ENCODE results near the gene ATG2A.

Gene ATG2A

DNA sequence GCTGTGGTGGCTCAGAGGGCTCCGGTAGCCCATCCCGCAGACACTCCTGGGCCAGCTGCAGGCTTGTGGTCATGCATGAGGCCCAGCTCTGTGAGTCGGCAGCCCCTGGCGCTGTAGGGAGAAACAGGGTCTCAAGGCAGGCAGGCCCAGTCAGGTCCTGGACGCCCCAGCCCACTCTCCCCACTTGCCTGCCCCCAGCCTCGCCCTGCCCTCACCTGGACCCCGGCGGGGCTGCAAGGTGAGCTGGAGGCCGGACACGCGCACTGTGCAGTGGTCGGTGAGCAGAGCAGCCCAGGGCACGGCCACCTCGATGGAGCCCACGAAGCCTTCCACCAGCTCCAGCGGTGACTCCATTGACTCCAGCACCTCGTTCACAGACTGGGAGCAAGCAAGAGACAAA lies 2.9 kb downstream of the ATG2A start:
- no peak overlapping the region for H3K27ac ChIP-seq (ENCODE audit: low read depth, low read length)
- no peak overlapping the region for H2AFZ ChIP-seq (ENCODE audit: low read length, unreplicated experiment)
- peaks cover 10% of the 10 kb centered on the region for H3K79me2 ChIP-seq (ENCODE audit: control insufficient read depth, insufficient read depth, low read length, unreplicated experiment)
- no peaks in the 10 kb centered on the region for H3K36me3 ChIP-seq (ENCODE audit: insufficient read depth, low read length)
- H3K27me3 ChIP-seq (ENCODE audit: insufficient read depth, low read length) = no peaks in the 10 kb centered on the region
- H3K4me1 ChIP-seq (ENCODE audit: control insufficient read depth, insufficient read depth, low read length, unreplicated experiment) = no peaks in the 10 kb centered on the region
- no peak overlapping the region for H3K4me3 ChIP-seq (ENCODE audit: low read depth, low read length)

DNA sequence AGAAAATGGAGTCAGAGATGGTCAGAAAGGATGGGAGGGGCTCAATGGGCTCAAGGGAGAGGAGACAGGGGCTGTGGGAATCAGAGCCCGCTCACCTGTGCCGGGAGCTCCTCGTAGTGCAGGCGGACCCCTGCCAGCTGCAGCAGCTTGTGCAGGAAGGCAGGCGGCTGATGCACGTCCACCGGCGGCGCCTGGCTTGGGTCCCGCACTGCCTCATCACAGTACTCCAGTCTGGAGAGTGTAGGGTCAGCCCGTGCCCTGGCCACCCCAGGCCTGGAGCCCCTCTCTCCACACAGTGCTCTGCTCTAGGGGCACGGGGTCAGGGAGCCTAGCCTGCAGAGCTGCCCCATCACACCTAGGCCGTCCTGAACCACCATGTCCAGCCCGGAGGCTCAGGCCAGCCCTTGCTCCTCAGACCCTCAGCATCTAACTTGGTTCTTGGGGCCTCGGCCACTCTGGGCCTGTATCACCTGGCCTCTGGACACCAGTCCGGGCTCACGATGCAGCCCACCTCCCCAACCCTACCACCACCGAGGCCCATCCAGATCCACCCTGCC lies 3.8 kb downstream of the ATG2A start:
- H3K79me2 ChIP-seq (ENCODE audit: control insufficient read depth, insufficient read depth, low read length, unreplicated experiment) = peaks cover 10% of the 10 kb centered on the region
- no peaks in the 10 kb centered on the region for H3K36me3 ChIP-seq (ENCODE audit: insufficient read depth, low read length)
- H3K27ac ChIP-seq (ENCODE audit: low read depth, low read length) = no peak overlapping the region
- H2AFZ ChIP-seq (ENCODE audit: low read length, unreplicated experiment) = no peak overlapping the region
- no peaks in the 10 kb centered on the region for H3K4me1 ChIP-seq (ENCODE audit: control insufficient read depth, insufficient read depth, low read length, unreplicated experiment)
- no peak overlapping the region for H3K4me3 ChIP-seq (ENCODE audit: low read depth, low read length)
- no peaks in the 10 kb centered on the region for H3K27me3 ChIP-seq (ENCODE audit: insufficient read depth, low read length)

DNA sequence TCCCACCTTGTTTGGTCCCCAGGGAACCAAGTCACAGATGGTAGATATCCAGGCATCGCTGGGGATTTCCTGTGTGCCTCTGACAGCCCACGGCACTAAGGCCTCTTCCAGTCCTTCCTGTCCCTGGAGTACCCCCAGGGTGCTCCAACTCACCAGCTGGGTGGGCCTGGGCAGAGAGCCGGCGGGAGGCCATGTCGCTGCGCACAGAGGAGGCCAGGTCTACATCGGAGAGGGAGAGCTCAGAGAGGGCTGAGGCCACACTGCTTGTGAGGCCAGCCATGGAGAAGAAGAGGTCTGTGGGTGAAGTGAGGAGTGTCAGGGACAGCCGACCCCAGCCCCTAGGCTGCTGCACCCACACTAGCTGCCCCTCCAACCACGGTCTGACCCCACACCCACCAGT lies 5.3 kb downstream of the ATG2A start:
- Histone ChIP-seq H3K79me2 (ENCODE audit: control insufficient read depth, insufficient read depth, low read length, unreplicated experiment) (peaks cover 9% of the 10 kb centered on the region), H3K4me3 (ENCODE audit: low read depth, low read length) (no peak overlapping the region), H3K27ac (ENCODE audit: low read depth, low read length) (no peak overlapping the region), H3K36me3 (ENCODE audit: insufficient read depth, low read length) (no peaks in the 10 kb centered on the region), H3K4me1 (ENCODE audit: control insufficient read depth, insufficient read depth, low read length, unreplicated experiment) (no peaks in the 10 kb centered on the region), H2AFZ (ENCODE audit: low read length, unreplicated experiment) (no peak overlapping the region), H3K27me3 (ENCODE audit: insufficient read depth, low read length) (no peaks in the 10 kb centered on the region)

DNA sequence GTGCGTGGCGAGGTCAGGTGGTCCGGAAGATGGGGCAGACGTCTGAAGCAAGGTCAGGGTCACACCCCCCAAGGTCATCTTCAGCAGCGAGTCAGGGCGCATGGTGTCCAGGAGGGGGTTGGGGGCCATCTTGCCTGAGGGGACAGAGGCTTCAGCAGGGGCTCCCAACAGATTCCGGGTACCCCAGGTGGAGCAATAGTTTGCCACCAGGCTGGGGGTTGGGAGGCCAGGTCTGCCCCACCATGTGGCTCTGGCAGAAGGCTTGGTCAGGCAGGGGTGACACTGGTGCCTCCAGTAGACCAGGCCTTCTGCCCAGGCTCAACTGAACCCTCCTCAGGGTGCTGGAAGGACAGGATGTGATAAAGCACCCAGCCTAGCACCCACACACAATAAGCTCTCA lies 5.9 kb downstream of the ATG2A start:
- H3K79me2 ChIP-seq (ENCODE audit: control insufficient read depth, insufficient read depth, low read length, unreplicated experiment) = peaks cover 4% of the 10 kb centered on the region
- no peak overlapping the region for H3K4me3 ChIP-seq (ENCODE audit: low read depth, low read length)
- no peaks in the 10 kb centered on the region for H3K36me3 ChIP-seq (ENCODE audit: insufficient read depth, low read length)
- no peaks in the 10 kb centered on the region for H3K27me3 ChIP-seq (ENCODE audit: insufficient read depth, low read length)
- no peak overlapping the region for H3K27ac ChIP-seq (ENCODE audit: low read depth, low read length)
- no peak overlapping the region for H2AFZ ChIP-seq (ENCODE audit: low read length, unreplicated experiment)
- no peaks in the 10 kb centered on the region for H3K4me1 ChIP-seq (ENCODE audit: control insufficient read depth, insufficient read depth, low read length, unreplicated experiment)

DNA sequence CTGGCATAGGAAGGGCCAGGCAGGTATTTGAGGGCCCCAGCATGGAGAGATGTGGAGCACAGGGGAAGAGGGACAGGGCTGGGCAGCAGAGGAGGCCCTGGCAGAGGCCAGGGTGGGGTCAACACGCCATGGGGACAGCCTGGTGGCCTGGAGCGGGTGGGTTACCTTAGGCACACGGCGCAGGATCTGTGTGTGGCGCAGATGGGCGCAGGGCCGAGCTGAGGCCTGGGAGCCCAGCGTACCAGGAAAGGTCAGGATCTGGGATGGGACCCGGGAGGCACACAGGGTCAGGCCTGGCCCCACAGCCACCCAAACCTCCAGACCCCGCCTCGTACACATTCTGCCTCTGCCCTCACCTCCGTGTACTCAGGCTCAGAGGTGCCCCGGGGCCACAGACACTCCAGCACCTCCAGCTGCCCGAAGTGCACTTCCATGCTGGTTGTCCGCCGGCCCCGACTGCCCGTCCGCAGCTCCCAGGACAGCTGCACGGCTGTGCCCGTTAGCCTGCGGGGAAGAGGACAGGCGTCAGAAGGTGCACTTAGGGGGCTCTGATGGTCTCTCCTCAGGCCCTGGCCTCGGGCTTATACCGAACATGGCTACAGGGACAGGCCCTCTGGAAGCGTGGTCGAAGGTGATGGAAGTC lies 6.4 kb downstream of the ATG2A start:
- H3K27ac ChIP-seq (ENCODE audit: low read depth, low read length) = no peak overlapping the region
- H2AFZ ChIP-seq (ENCODE audit: low read length, unreplicated experiment) = no peak overlapping the region
- H3K4me1 ChIP-seq (ENCODE audit: control insufficient read depth, insufficient read depth, low read length, unreplicated experiment) = no peaks in the 10 kb centered on the region
- H3K27me3 ChIP-seq (ENCODE audit: insufficient read depth, low read length) = no peaks in the 10 kb centered on the region
- no peak overlapping the region for H3K4me3 ChIP-seq (ENCODE audit: low read depth, low read length)
- peaks cover 3% of the 10 kb centered on the region for H3K79me2 ChIP-seq (ENCODE audit: control insufficient read depth, insufficient read depth, low read length, unreplicated experiment)
- no peaks in the 10 kb centered on the region for H3K36me3 ChIP-seq (ENCODE audit: insufficient read depth, low read length)

DNA sequence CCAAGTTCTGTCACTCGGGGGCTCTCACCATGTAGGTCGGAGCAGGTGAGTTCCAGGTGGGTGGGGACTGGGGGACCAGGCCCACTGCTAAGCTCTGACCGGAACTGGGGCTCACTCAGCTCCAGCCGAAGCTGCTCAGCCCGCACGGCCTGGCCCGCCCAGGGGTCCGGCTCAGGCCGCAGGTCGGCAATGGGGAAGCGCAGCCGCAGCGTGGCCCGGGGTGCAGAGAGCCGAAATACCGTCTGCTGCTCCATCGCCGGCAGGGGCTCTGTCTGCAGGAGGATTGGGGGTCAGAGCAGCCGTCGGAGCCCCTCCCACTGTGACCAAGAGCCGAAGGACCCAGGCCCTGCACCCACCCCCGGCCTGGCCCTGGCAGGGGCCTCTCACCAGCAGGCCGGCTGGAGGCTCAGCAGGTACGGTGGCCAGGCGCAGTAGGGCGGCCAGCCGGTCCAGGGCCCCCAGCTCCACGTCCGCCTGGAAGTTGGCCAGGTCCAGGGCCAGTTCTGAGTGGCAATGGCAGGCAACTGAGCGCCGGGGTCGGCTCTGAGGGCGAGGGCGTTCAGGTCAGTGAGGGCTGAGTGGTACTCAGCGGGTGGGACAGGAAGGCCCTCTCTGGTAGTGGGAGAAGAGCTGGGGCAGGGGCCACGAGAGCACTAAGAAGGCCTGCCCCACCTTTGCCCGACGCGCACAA lies 7.2 kb downstream of the ATG2A start:
- H3K4me3 ChIP-seq (ENCODE audit: low read depth, low read length) = no peak overlapping the region
- no peaks in the 10 kb centered on the region for H3K36me3 ChIP-seq (ENCODE audit: insufficient read depth, low read length)
- H3K27me3 ChIP-seq (ENCODE audit: insufficient read depth, low read length) = no peaks in the 10 kb centered on the region
- no peaks in the 10 kb centered on the region for H3K4me1 ChIP-seq (ENCODE audit: control insufficient read depth, insufficient read depth, low read length, unreplicated experiment)
- H3K79me2 ChIP-seq (ENCODE audit: control insufficient read depth, insufficient read depth, low read length, unreplicated experiment) = no peaks in the 10 kb centered on the region
- H2AFZ ChIP-seq (ENCODE audit: low read length, unreplicated experiment) = no peak overlapping the region
- H3K27ac ChIP-seq (ENCODE audit: low read depth, low read length) = no peak overlapping the region

DNA sequence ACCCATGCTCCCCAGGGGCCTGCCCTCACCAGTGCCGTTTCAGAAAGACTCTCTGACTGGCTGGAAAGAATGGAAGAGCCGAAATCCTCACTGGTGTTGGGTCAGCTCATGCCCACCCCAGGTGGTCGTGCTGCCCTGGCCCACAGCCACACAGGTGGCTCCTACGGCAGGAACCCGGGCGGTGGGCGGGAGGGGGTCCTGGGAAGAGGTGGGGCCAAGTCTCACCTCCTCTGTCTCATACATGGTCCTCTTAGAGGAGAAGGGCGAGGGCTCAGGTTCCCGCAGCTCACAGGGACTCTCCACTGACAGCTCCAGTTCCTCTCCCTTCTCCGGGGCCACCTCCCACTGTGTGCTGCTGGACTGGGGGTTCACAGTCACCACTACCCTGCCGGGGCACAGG lies 8.2 kb downstream of the ATG2A start:
- Histone ChIP-seq H3K79me2 (ENCODE audit: control insufficient read depth, insufficient read depth, low read length, unreplicated experiment) (no peaks in the 10 kb centered on the region), H3K36me3 (ENCODE audit: insufficient read depth, low read length) (no peaks in the 10 kb centered on the region), H3K27me3 (ENCODE audit: insufficient read depth, low read length) (no peaks in the 10 kb centered on the region), H3K4me3 (ENCODE audit: low read depth, low read length) (no peak overlapping the region), H2AFZ (ENCODE audit: low read length, unreplicated experiment) (no peak overlapping the region), H3K27ac (ENCODE audit: low read depth, low read length) (no peak overlapping the region), H3K4me1 (ENCODE audit: control insufficient read depth, insufficient read depth, low read length, unreplicated experiment) (no peaks in the 10 kb centered on the region)

DNA sequence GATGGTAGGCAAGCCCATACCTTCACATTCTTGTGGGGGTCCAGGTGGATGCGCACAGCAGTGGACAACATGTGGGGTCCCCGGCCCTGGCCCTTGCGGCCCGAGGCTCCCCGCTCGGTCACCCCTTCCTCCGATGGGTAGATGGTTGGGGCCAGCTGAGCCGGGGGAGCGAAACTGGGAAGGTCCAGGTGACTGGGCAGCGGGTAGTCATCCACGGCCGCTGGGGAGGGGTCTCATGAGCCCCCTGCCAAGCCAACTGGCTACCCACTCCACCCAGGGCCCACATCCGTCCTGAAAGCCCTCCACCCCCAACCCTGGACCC lies 10.7 kb downstream of the ATG2A start:
- Histone ChIP-seq H3K4me3 (ENCODE audit: low read depth, low read length) (no peak overlapping the region), H3K79me2 (ENCODE audit: control insufficient read depth, insufficient read depth, low read length, unreplicated experiment) (no peaks in the 10 kb centered on the region), H3K27me3 (ENCODE audit: insufficient read depth, low read length) (no peaks in the 10 kb centered on the region), H3K36me3 (ENCODE audit: insufficient read depth, low read length) (no peaks in the 10 kb centered on the region), H3K27ac (ENCODE audit: low read depth, low read length) (no peak overlapping the region), H3K4me1 (ENCODE audit: control insufficient read depth, insufficient read depth, low read length, unreplicated experiment) (no peaks in the 10 kb centered on the region), H2AFZ (ENCODE audit: low read length, unreplicated experiment) (no peak overlapping the region)

- H3K4me1 ChIP-seq (ENCODE audit: control insufficient read depth, insufficient read depth, low read length, unreplicated experiment) = no peaks in the 10 kb centered on the region
- H3K79me2 ChIP-seq (ENCODE audit: control insufficient read depth, insufficient read depth, low read length, unreplicated experiment) = no peaks in the 10 kb centered on the region
- no peak overlapping the region for H3K27ac ChIP-seq (ENCODE audit: low read depth, low read length)
- no peak overlapping the region for H2AFZ ChIP-seq (ENCODE audit: low read length, unreplicated experiment)
- H3K27me3 ChIP-seq (ENCODE audit: insufficient read depth, low read length) = no peaks in the 10 kb centered on the region
- no peak overlapping the region for H3K4me3 ChIP-seq (ENCODE audit: low read depth, low read length)
- H3K36me3 ChIP-seq (ENCODE audit: insufficient read depth, low read length) = no peaks in the 10 kb centered on the region
These were observed 11.3 kb downstream of the ATG2A start for GRCh38 chr11:64905516-64906313.

DNA sequence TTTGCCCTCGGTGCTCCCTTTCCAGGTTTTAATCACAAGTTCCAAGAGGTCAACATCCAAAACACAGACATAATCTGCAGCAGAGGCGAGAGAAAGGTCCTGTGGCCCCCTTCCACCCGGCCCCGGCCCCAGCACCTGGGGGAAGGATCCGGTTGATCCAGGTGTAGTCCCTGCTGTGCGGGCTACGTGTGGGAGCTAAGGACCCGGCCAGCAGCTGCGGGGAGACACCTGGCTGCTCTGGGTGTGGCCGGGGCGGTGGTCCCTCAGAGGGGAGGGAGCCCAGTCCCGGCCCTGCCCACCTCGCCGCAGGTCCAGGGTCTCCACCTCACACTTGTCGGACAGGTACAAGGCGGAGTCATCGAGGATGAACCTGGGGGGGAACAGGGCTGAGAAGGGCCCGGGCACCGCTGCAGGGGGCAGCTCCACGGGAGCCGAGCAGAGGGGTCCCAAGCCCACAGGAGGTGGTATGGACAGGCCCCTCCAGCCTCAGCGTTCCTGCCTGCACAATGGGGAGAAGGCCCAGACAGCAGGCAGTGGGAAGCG lies 13.6 kb downstream of the ATG2A start:
- Histone ChIP-seq H3K36me3 (ENCODE audit: insufficient read depth, low read length) (no peaks in the 10 kb centered on the region), H3K79me2 (ENCODE audit: control insufficient read depth, insufficient read depth, low read length, unreplicated experiment) (no peaks in the 10 kb centered on the region), H3K4me1 (ENCODE audit: control insufficient read depth, insufficient read depth, low read length, unreplicated experiment) (no peaks in the 10 kb centered on the region), H3K27ac (ENCODE audit: low read depth, low read length) (no peak overlapping the region), H3K4me3 (ENCODE audit: low read depth, low read length) (no peak overlapping the region), H2AFZ (ENCODE audit: low read length, unreplicated experiment) (no peak overlapping the region), H3K27me3 (ENCODE audit: insufficient read depth, low read length) (no peaks in the 10 kb centered on the region)

Data from ACC112 (cell line).